ENCODE results near the gene NAP1L4. TPM values are rescaled to one million over a fixed set of nuclear protein-coding genes. Genes with fewer than 3 reads are reported as not detected.

Gene NAP1L4
- total and polyA plus RNA-seq, 2 of the 8 experiments (the other 6 are each of a cell fraction or from before 2014, with no cell fraction given), result 75.8 to 194 TPM

- peaks cover 30 to 82% (median 63%) of the 10 kb centered on the region in 4 experiments for H3K36me3 ChIP-seq (ENCODE audit: control insufficient read depth in 2 of 4, insufficient read depth in 4 of 4, low read length in 3 of 4)
- peaks cover 28 to 30% of the 10 kb centered on the region in 2 experiments for H4K20me1 ChIP-seq (replicated peaks in 1 of 2; ENCODE audit: control insufficient read depth in 1 of 2, insufficient read depth in 2 of 2, low read length in 2 of 2)
Measured at GRCh38 chr11:2961080-2961479, 31.0 kb downstream of the NAP1L4 start.

More at GRCh38 chr11:2961080-2961479, 31.0 kb downstream of the NAP1L4 start:
- Histone ChIP-seq H3K14ac (ENCODE audit: insufficient read length) (no peak overlapping the region), H2BK15ac (ENCODE audit: low read length) (no peak overlapping the region), H3K4me2 (ENCODE audit: insufficient read depth in 1 of 2, low read depth in 2 of 2, low read length in 2 of 2) (no peak overlapping the region), H4K91ac (replicated peaks; ENCODE audit: insufficient read length, low read length) (no peak overlapping the region), H2AK5ac (ENCODE audit: low read depth, low read length) (no peak overlapping the region), H2BK20ac (ENCODE audit: low read length) (no peak overlapping the region), H3K4me1 (replicated peaks in 1 of 4; ENCODE audit: control insufficient read depth in 3 of 4, insufficient read depth in 4 of 4, low read length in 3 of 4) (peaks cover 0 to 8% (median 3%) of the 10 kb centered on the region in 4 experiments; a peak in 6 of 7 replicates), H3K9me3 (ENCODE audit: insufficient read depth in 2 of 2, low read depth in 1 of 2, low read length in 1 of 2) (no peaks in the 10 kb centered on the region), H3K4me3 (ENCODE audit: extremely low read depth in 1 of 4, insufficient read depth in 2 of 4, low read depth in 3 of 4, low read length in 4 of 4) (no peak overlapping the region), H3K79me1 (ENCODE audit: low read depth, low read length) (peaks cover 9% of the 10 kb centered on the region; the same call in 1 of the 2 replicates), H3K9ac (replicated peaks in 1 of 4; ENCODE audit: extremely low read depth in 1 of 4, low read depth in 3 of 4, low read length in 3 of 4) (no peak overlapping the region), H2BK120ac (replicated peaks; ENCODE audit: low read depth, low read length) (no peak overlapping the region), H4K8ac (ENCODE audit: extremely low read depth, insufficient read depth, low read length) (no peak overlapping the region), H3K27me3 (replicated peaks in 1 of 4; ENCODE audit: control insufficient read depth in 3 of 4, extremely low read depth in 1 of 4, insufficient read depth in 3 of 4, low read length in 3 of 4) (no peaks in the 10 kb centered on the region), H2BK12ac (ENCODE audit: low read depth, low read length) (no peak overlapping the region), H2BK5ac (ENCODE audit: low read depth, low read length) (no peak overlapping the region), H3K79me2 (ENCODE audit: control insufficient read depth in 1 of 2, insufficient read depth in 2 of 2, low read length in 2 of 2) (peaks cover 0 to 21% of the 10 kb centered on the region in 2 experiments; a peak in 1 of 4 replicates), H4K5ac (ENCODE audit: insufficient read length, low read depth, low read length) (no peak overlapping the region), H3K56ac (replicated peaks; ENCODE audit: insufficient read length, low read depth, low read length) (no peak overlapping the region), H3K27ac (ENCODE audit: low read depth, low read length) (no peak overlapping the region), H3K18ac (ENCODE audit: extremely low read depth, low read length) (no peak overlapping the region), H3K23me2 (ENCODE audit: low read depth, low read length) (no peaks in the 10 kb centered on the region), H3K4ac (replicated peaks; ENCODE audit: insufficient read length, low read depth, low read length) (no peak overlapping the region), H2AFZ (ENCODE audit: low read length) (no peak overlapping the region), H3K23ac (ENCODE audit: insufficient read length) (no peak overlapping the region)
- no peak for FAIRE-seq
- no peak for DNase-seq (ENCODE audit: low read depth in 1 of 2, low spot score in 2 of 2)
- no peak for TF ChIP-seq SAP30 (IDR thresholded peaks at IDR 0.05; ENCODE audit: insufficient read depth, insufficient replicate concordance, low read length)
- no peak for TF ChIP-seq RFX5 (IDR thresholded peaks at IDR 0.05; ENCODE audit: borderline replicate concordance, low read depth, low read length)
- no peak for TF ChIP-seq RBBP5 (IDR thresholded peaks at IDR 0.05; ENCODE audit: borderline replicate concordance, low read depth, low read length)
- TF ChIP-seq KDM5A (IDR thresholded peaks at IDR 0.05; ENCODE audit: low read length), result no peak
- TF ChIP-seq BCL11A (IDR thresholded peaks at IDR 0.05; ENCODE audit: low read depth in 2 of 2, low read length in 2 of 2), result no peak
- WGBS, 2 experiments (ENCODE audit: extremely low coverage in 1 of 2, insufficient coverage in 1 of 2, insufficient read length in 1 of 2, insufficient replicate concordance in 2 of 2, low coverage in 1 of 2, low lambda C conversion rate in 2 of 2, missing lambda C conversion rate in 1 of 2), result 72% methylated on average over 5 of the region's 5 CpGs; no CpG with 5 or more reads in 1 of the 2 experiments
- POLR2A ChIA-PET (ENCODE audit: partially characterized antibody), result interaction anchor here (0.7 to 2.0 kb wide), 4 partner anchors 9 to 51 kb away, joined by 3 to 12 read pairs (median 4); no protein-coding TSS in a partner anchor
- CTCF ChIA-PET (ENCODE audit: partially characterized antibody), result interaction anchor here (0.6 to 2.2 kb wide), 4 partner anchors 9 to 536 kb away, joined by 3 to 5 read pairs (median 4); no protein-coding TSS in a partner anchor

Data from H1 (cell line).